HEK293 (cell line): ENCODE measurements around the gene ABCA1.

ENCODE experiments used
- HOXA7 ChIP-seq: sonication (generic); formaldehyde crosslinking; IDR thresholded peaks from 2 replicates; pipeline ENCODE4 v1.8.1; 2022; ENCODE audit warnings: missing genetic modification reagents, borderline replicate concordance
- YY1 ChIP-seq: fragments of 450-650 bp; formaldehyde crosslinking; IDR thresholded peaks from 2 replicates; pipeline ENCODE4 v1.5.1; 2018; ENCODE audit warnings: missing biosample characterization, missing genetic modification characterization
- YY2 ChIP-seq: fragments of 450-650 bp; formaldehyde crosslinking; IDR thresholded peaks from 2 replicates; pipeline ENCODE4 v1.5.1; 2016; ENCODE audit warnings: missing biosample characterization, missing genetic modification characterization
- ZFP37 ChIP-seq: fragments of 450-650 bp; formaldehyde crosslinking; IDR thresholded peaks from 2 replicates; pipeline ENCODE4 v1.5.1; 2016; ENCODE audit warnings: missing biosample characterization, missing genetic modification characterization
- ZNF133 ChIP-seq: fragments of 450-650 bp; formaldehyde crosslinking; IDR thresholded peaks from 2 replicates; pipeline ENCODE4 v1.5.1; 2016; ENCODE audit warnings: missing biosample characterization, missing genetic modification characterization
- ZNF214 ChIP-seq: fragments of 450-650 bp; formaldehyde crosslinking; IDR thresholded peaks from 2 replicates; pipeline ENCODE4 v1.5.1; 2017; ENCODE audit warnings: missing biosample characterization, mild to moderate bottlenecking, missing genetic modification characterization, borderline replicate concordance
- ZNF391 ChIP-seq: fragments of 450-650 bp; formaldehyde crosslinking; IDR thresholded peaks from 2 replicates; pipeline ENCODE4 v1.5.1; 2016; ENCODE audit warnings: low read depth, missing biosample characterization, missing genetic modification characterization, borderline replicate concordance
- ZNF768 ChIP-seq: fragments of 450-650 bp; formaldehyde crosslinking; IDR thresholded peaks from 2 replicates; pipeline ENCODE4 v1.5.1; 2018; ENCODE audit warnings: missing biosample characterization, mild to moderate bottlenecking, missing genetic modification characterization
- TF ChIP-seq, protein P1 (sequence below): fragments of 450-650 bp; formaldehyde crosslinking; IDR thresholded peaks from 2 replicates; pipeline ENCODE4 v1.5.1; 2016; ENCODE audit warnings: missing biosample characterization, missing genetic modification characterization
- TF ChIP-seq, protein P2 (sequence below): fragments of 450-650 bp; formaldehyde crosslinking; IDR thresholded peaks from 2 replicates; pipeline ENCODE4 v1.5.1; 2017; ENCODE audit warnings: missing biosample characterization, mild to moderate bottlenecking, missing genetic modification characterization, moderate library complexity

DNA sequence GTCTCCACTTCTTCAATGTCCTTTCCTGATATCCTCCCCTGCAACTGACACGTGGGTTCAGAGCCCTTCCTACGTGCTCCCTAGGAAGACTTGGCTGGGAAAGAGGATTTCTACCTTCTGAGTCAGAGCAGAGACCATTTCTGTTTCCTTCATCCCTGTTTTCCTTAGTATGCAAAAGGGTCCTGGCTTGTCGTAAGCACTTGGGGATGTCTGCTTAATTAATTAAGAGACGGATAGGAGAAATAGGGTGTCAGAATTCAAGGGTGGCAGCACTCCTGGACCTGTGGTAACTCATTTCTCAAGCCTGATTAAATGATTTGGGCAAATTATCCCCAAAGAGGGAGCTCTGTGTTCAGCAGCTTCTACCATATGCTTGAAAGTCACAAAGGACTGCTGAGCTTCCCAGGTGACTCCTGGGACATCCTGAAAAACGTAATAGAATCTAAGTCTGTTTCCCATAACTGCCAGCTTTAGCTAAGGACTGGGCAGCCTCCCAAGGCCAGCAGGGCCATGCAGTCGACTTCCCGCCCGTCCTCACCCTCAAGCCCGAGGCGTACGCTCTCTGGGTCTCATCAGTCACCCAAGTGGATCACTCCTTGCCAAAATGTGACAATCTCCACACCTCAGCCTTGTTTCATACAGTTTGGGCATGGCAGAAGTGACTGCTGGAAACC, 20.5 kb downstream of the ABCA1 start:
- TF ChIP-seq, protein P1, sequence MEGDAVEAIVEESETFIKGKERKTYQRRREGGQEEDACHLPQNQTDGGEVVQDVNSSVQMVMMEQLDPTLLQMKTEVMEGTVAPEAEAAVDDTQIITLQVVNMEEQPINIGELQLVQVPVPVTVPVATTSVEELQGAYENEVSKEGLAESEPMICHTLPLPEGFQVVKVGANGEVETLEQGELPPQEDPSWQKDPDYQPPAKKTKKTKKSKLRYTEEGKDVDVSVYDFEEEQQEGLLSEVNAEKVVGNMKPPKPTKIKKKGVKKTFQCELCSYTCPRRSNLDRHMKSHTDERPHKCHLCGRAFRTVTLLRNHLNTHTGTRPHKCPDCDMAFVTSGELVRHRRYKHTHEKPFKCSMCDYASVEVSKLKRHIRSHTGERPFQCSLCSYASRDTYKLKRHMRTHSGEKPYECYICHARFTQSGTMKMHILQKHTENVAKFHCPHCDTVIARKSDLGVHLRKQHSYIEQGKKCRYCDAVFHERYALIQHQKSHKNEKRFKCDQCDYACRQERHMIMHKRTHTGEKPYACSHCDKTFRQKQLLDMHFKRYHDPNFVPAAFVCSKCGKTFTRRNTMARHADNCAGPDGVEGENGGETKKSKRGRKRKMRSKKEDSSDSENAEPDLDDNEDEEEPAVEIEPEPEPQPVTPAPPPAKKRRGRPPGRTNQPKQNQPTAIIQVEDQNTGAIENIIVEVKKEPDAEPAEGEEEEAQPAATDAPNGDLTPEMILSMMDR (tag by site-specific recombination), result no peak
- TF ChIP-seq ZFP37 (tag by site-specific recombination), result no peak
- TF ChIP-seq ZNF768 (tag by site-specific recombination), result no peak
- no peak for TF ChIP-seq ZNF133
- no peak for TF ChIP-seq YY1 (tag by site-specific recombination)
- TF ChIP-seq ZNF214 (tag by site-specific recombination), result no peak
- no peak for TF ChIP-seq HOXA7 (CRISPR knock-in tag)
- no peak for TF ChIP-seq ZNF391 (tag by site-specific recombination)
- TF ChIP-seq YY2 (tag by site-specific recombination), result no peak
- TF ChIP-seq, protein P2, sequence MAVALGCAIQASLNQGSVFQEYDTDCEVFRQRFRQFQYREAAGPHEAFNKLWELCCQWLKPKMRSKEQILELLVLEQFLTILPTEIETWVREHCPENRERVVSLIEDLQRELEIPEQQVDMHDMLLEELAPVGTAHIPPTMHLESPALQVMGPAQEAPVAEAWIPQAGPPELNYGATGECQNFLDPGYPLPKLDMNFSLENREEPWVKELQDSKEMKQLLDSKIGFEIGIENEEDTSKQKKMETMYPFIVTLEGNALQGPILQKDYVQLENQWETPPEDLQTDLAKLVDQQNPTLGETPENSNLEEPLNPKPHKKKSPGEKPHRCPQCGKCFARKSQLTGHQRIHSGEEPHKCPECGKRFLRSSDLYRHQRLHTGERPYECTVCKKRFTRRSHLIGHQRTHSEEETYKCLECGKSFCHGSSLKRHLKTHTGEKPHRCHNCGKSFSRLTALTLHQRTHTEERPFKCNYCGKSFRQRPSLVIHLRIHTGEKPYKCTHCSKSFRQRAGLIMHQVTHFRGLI (tag by site-specific recombination), result no peak
